Nephron progenitor cell (in vitro differentiated cells): ENCODE measurements around the gene CCN6.
"Not testable (repeated sequence)": the region's sequence is repeated elsewhere in the genome, so short reads cannot be mapped to it uniquely, and the experiment has no call there.

Source experiments
- DNase-seq: peaks from one replicate; pipeline ENCODE4 v3.0.0; 2021
- H3K27ac Mint-ChIP-seq: 2 replicates; pipeline ENCODE4 v1.8.0; 2021; ENCODE audit warnings: mild to moderate bottlenecking, moderate library complexity, mixed read lengths
- H3K27me3 Mint-ChIP-seq: 2 replicates; pipeline ENCODE4 v1.8.0; 2021; ENCODE audit warnings: mild to moderate bottlenecking, low read depth, mixed read lengths; ENCODE audit not compliant: poor library complexity
- H3K36me3 Mint-ChIP-seq: 2 replicates; pipeline ENCODE4 v1.8.0; 2021; ENCODE audit warnings: low read depth, mixed read lengths
- H3K4me1 Mint-ChIP-seq: 2 replicates; pipeline ENCODE4 v1.8.0; 2021; ENCODE audit warnings: mixed read lengths
- H3K4me3 Mint-ChIP-seq: 2 replicates; pipeline ENCODE4 v1.8.0; 2021; ENCODE audit warnings: mild to moderate bottlenecking, moderate library complexity, mixed read lengths
- H3K9me3 Mint-ChIP-seq: 2 replicates; pipeline ENCODE4 v1.8.0; 2021; ENCODE audit warnings: mild to moderate bottlenecking, moderate library complexity, mixed read lengths
- CTCF ChIP-seq: fragments of 200-600 bp; sonication (generic); IDR thresholded peaks from 2 replicates; pipeline ENCODE4 v1.5.0; 2021; ENCODE audit warnings: antibody characterized with exemption

The CCN6 gene

GRCh38 chr6:112040956-112041355 is 12.9 kb upstream of the CCN6 start:
- Mint-ChIP-seq H3K9me3 (no peaks in the 10 kb centered on the region), H3K27ac (no peak overlapping the region), H3K27me3 (peaks cover 5% of the 10 kb centered on the region), H3K36me3 (no peaks in the 10 kb centered on the region), H3K4me3 (no peak overlapping the region), H3K4me1 (peaks cover 48% of the 10 kb centered on the region)
- DNase-seq = no peak
- TF ChIP-seq CTCF = no peak

GRCh38 chr6:112041535-112041934 is 12.4 kb upstream of the CCN6 start:
- Mint-ChIP-seq H3K27me3 (peaks cover 5% of the 10 kb centered on the region), H3K4me3 (peak overlapping the region; percentile 35), H3K36me3 (no peaks in the 10 kb centered on the region), H3K9me3 (peaks cover under 1% of the 10 kb centered on the region), H3K27ac (no peak overlapping the region), H3K4me1 (peaks cover 48% of the 10 kb centered on the region)
- no peak for TF ChIP-seq CTCF
- no peak for DNase-seq

GRCh38 chr6:112043032-112044007 is 10.6 kb upstream of the CCN6 start:
- Mint-ChIP-seq H3K4me3 (peak overlapping the region; percentile 98), H3K27me3 (peaks cover 5% of the 10 kb centered on the region), H3K36me3 (no peaks in the 10 kb centered on the region), H3K27ac (peak overlapping the region; percentile 99), H3K4me1 (peaks cover 39% of the 10 kb centered on the region), H3K9me3 (peaks cover 9% of the 10 kb centered on the region)
- peak; percentile 97 for DNase-seq
- TF ChIP-seq CTCF = peak; percentile 95

GRCh38 chr6:112044196-112044595 is 9.7 kb upstream of the CCN6 start:
- TF ChIP-seq CTCF = no peak
- Mint-ChIP-seq H3K27ac (peak overlapping the region; percentile 81), H3K4me3 (no peak overlapping the region)

GRCh38 chr6:112044856-112045255 is 9.0 kb upstream of the CCN6 start:
- H3K27me3 Mint-ChIP-seq = peaks cover 5% of the 10 kb centered on the region
- no peak for TF ChIP-seq CTCF
- H3K4me3 Mint-ChIP-seq = no peak overlapping the region
- peaks cover 31% of the 10 kb centered on the region for H3K4me1 Mint-ChIP-seq
- no peak for DNase-seq
- H3K9me3 Mint-ChIP-seq = peaks cover 9% of the 10 kb centered on the region
- peak overlapping the region; percentile 46 for H3K27ac Mint-ChIP-seq
- no peaks in the 10 kb centered on the region for H3K36me3 Mint-ChIP-seq

More at GRCh38 chr6:112044196-112044595, 9.7 kb upstream of the CCN6 start:
- Mint-ChIP-seq H3K36me3 (no peaks in the 10 kb centered on the region), H3K9me3 (peaks cover 9% of the 10 kb centered on the region), H3K4me1 (peaks cover 36% of the 10 kb centered on the region), H3K27me3 (peaks cover 5% of the 10 kb centered on the region)
- no peak for DNase-seq

- DNase-seq, H3K4me3 Mint-ChIP-seq, H3K27me3 Mint-ChIP-seq, H3K36me3 Mint-ChIP-seq, H3K27ac Mint-ChIP-seq: not testable (repeated sequence)
- Mint-ChIP-seq H3K4me1 (peaks cover 15% of the 10 kb centered on the region), H3K9me3 (peaks cover 18% of the 10 kb centered on the region)
These were observed 6.4 kb upstream of the CCN6 start for GRCh38 chr6:112047523-112047922.
